ENCODE data around the gene DDX25.

DDX25 gene

GRCh38 chr11:125935618-125936199 lies 31.4 kb downstream of the DDX25 start:
- peak; percentile 27 for DNase-seq (ENCODE audit: low spot score)

GRCh38 chr11:125938418-125938817 lies 34.1 kb downstream of the DDX25 start:
- DNase-seq (ENCODE audit: low spot score), result no peak

- DNase-seq (ENCODE audit: low spot score), result no peak
Observed at GRCh38 chr11:125939081-125939521, 34.8 kb downstream of the DDX25 start.

GRCh38 chr11:125940145-125940544 lies 35.8 kb downstream of the DDX25 start:
- DNase-seq (ENCODE audit: low spot score), result no peak

- DNase-seq (ENCODE audit: low spot score), result no peak
Observed at GRCh38 chr11:125941267-125941618, 36.9 kb downstream of the DDX25 start.

- peak; percentile 62 for DNase-seq (ENCODE audit: low spot score)
Observed at GRCh38 chr11:125941619-125942611, 37.6 kb downstream of the DDX25 start.

GRCh38 chr11:125942771-125943428 lies 38.6 kb downstream of the DDX25 start:
- DNase-seq (ENCODE audit: low spot score), result no peak

- no peak for DNase-seq (ENCODE audit: low spot score)
Observed at GRCh38 chr11:125943661-125944349, 39.5 kb downstream of the DDX25 start.

- DNase-seq (ENCODE audit: low spot score), result no peak
Observed at GRCh38 chr11:125944350-125945010, 40.2 kb downstream of the DDX25 start.

GRCh38 chr11:125945011-125945796 lies 40.9 kb downstream of the DDX25 start:
- DNase-seq (ENCODE audit: low spot score), result no peak

- no peak for DNase-seq (ENCODE audit: low spot score)
Observed at GRCh38 chr11:125945797-125946520, 41.7 kb downstream of the DDX25 start, which contains the start of gene VSIG10L2. Gene VSIG10L2 (plus strand): TSS chr11:125946044. CDS start chr11:125946056, 12 bp downstream.

- DNase-seq (ENCODE audit: low spot score), result no peak
Observed at GRCh38 chr11:125946712-125947418, 42.6 kb downstream of the DDX25 start.

GRCh38 chr11:125947419-125948277 lies 43.3 kb downstream of the DDX25 start:
- DNase-seq (ENCODE audit: low spot score), result no peak

- no peak for DNase-seq (ENCODE audit: low spot score)
Observed at GRCh38 chr11:125948278-125949051, 44.2 kb downstream of the DDX25 start.

GRCh38 chr11:125949271-125950177 lies 45.2 kb downstream of the DDX25 start:
- no peak for DNase-seq (ENCODE audit: low spot score)

GRCh38 chr11:125950178-125950490 lies 45.8 kb downstream of the DDX25 start:
- no peak for DNase-seq (ENCODE audit: low spot score)

All from AG08395 (cell line).